Activated CD4-positive, alpha-beta T cell treated with anti-CD3 and anti-CD28 coated beads, Interleukin-2, Interleukin-6, amounts not matched to agents 100 ng/mL and 50 ng/mL, durations not matched to agents 16 hours and 8 hours (primary cell): ENCODE data around the gene VN1R5.
"Not testable (repeated sequence)": the region's sequence is repeated elsewhere in the genome, so short reads cannot be mapped to it uniquely, and the experiment has no call there.

ENCODE experiments used
- DNase-seq: peaks from one replicate; pipeline ENCODE4 v3.0.0-alpha.2; 2020

The VN1R5 gene

GRCh38 chr1:247274605-247275256 is 18.9 kb downstream of the VN1R5 start:
- DNase-seq, result no peak

GRCh38 chr1:247277191-247277590 is 21.3 kb downstream of the VN1R5 start:
- no peak for DNase-seq

GRCh38 chr1:247281001-247281574 is 25.2 kb downstream of the VN1R5 start:
- DNase-seq, result no peak

- DNase-seq, result no peak
Observed at GRCh38 chr1:247286134-247286670, 30.3 kb downstream of the VN1R5 start.

GRCh38 chr1:247287460-247287859 is 31.6 kb downstream of the VN1R5 start:
- no peak for DNase-seq

GRCh38 chr1:247288341-247288740 is 32.5 kb downstream of the VN1R5 start:
- no peak for DNase-seq

GRCh38 chr1:247289274-247289892 is 33.5 kb downstream of the VN1R5 start:
- DNase-seq, result not testable (repeated sequence)

- no peak for DNase-seq
Observed at GRCh38 chr1:247290576-247290975, 34.7 kb downstream of the VN1R5 start.

- DNase-seq, result no peak
Observed at GRCh38 chr1:247291161-247291560, 35.3 kb downstream of the VN1R5 start.

GRCh38 chr1:247291833-247292561 is 36.1 kb downstream of the VN1R5 start:
- DNase-seq, result no peak

GRCh38 chr1:247293047-247293446 is 37.2 kb downstream of the VN1R5 start:
- DNase-seq, result no peak

- no peak for DNase-seq
Observed at GRCh38 chr1:247294282-247294681, 38.4 kb downstream of the VN1R5 start.

- no peak for DNase-seq
Observed at GRCh38 chr1:247295274-247295684, 39.4 kb downstream of the VN1R5 start.

GRCh38 chr1:247295746-247296145 is 39.9 kb downstream of the VN1R5 start:
- no peak for DNase-seq

GRCh38 chr1:247296599-247297180 is 40.8 kb downstream of the VN1R5 start:
- DNase-seq, result no peak

GRCh38 chr1:247297263-247298123 is 41.6 kb downstream of the VN1R5 start:
- DNase-seq, result no peak

GRCh38 chr1:247298124-247298481 is 42.2 kb downstream of the VN1R5 start:
- no peak for DNase-seq

GRCh38 chr1:247298701-247299100 is 42.8 kb downstream of the VN1R5 start:
- DNase-seq, result no peak

- no peak for DNase-seq
Observed at GRCh38 chr1:247299723-247300381, 44.0 kb downstream of the VN1R5 start.

- DNase-seq, result no peak
Observed at GRCh38 chr1:247300491-247301175, 44.8 kb downstream of the VN1R5 start.

GRCh38 chr1:247301176-247301540 is 45.3 kb downstream of the VN1R5 start:
- no peak for DNase-seq
